Body of pancreas (tissue), 4 donors: ENCODE data around the gene ZSCAN22.

Experiments used
- POLR2A ChIP-seq, 3 donors: fragments of 450-650 bp; IDR thresholded peaks; one replicate each; pipeline ENCODE4 v1.6.1; 2016; ENCODE audit warnings: antibody characterized with exemption in 3 of 3, mild to moderate bottlenecking in 2 of 3
- TF ChIP-seq, protein P1 (sequence below), 7 experiments: fragments of 450-650 bp in 4 of 7; fragments of 200-600 bp in 3 of 7; sonication (generic) in 3 of 7; IDR thresholded peaks; one replicate each; pipeline ENCODE4 v1.5.1; 2016 to 2019; ENCODE audit warnings: antibody characterized with exemption in 7 of 7

- TF ChIP-seq, protein P1, sequence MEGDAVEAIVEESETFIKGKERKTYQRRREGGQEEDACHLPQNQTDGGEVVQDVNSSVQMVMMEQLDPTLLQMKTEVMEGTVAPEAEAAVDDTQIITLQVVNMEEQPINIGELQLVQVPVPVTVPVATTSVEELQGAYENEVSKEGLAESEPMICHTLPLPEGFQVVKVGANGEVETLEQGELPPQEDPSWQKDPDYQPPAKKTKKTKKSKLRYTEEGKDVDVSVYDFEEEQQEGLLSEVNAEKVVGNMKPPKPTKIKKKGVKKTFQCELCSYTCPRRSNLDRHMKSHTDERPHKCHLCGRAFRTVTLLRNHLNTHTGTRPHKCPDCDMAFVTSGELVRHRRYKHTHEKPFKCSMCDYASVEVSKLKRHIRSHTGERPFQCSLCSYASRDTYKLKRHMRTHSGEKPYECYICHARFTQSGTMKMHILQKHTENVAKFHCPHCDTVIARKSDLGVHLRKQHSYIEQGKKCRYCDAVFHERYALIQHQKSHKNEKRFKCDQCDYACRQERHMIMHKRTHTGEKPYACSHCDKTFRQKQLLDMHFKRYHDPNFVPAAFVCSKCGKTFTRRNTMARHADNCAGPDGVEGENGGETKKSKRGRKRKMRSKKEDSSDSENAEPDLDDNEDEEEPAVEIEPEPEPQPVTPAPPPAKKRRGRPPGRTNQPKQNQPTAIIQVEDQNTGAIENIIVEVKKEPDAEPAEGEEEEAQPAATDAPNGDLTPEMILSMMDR (IDR thresholded peaks at IDR 0.05) = no peak
- TF ChIP-seq POLR2A (IDR thresholded peaks at IDR 0.05) = no peak
These were observed 26.2 kb downstream of the ZSCAN22 start, which contains the start of gene A1BG for GRCh38 chr19:58352760-58353671.
